Fibroblast of upper back skin (primary cell): ENCODE measurements around the gene SYCE3.

Experiments
- DNase-seq: peaks from one replicate; pipeline ENCODE4 v3.0.0-alpha.2; 2013

The SYCE3 gene

GRCh38 chr22:50517495-50518260 lies 45.0 kb downstream of the SYCE3 start:
- DNase-seq = no peak

DNA sequence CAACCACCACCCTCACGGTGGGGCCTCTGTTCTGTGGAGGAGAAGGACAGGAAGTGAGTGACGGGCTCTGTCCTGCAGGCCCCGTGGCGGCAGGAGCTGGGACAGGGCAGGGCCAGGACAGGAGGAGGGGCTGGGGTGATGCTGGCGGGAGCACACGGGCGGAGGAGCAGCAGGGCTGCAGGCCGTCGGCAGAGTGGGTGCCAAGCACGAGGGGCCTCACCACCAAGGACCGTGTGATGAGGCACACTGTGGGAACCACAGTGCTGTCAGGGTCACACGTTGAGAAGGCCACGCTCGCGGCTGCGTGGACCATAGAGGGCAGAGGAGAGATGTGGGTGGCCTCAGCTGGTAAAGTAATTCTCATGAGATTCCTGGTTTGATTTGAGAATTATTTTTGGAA lies 45.8 kb downstream of the SYCE3 start:
- no peak for DNase-seq

GRCh38 chr22:50516068-50516467 lies 46.7 kb downstream of the SYCE3 start:
- DNase-seq = no peak

GRCh38 chr22:50513175-50513574 lies 49.5 kb downstream of the SYCE3 start:
- DNase-seq = no peak

DNA sequence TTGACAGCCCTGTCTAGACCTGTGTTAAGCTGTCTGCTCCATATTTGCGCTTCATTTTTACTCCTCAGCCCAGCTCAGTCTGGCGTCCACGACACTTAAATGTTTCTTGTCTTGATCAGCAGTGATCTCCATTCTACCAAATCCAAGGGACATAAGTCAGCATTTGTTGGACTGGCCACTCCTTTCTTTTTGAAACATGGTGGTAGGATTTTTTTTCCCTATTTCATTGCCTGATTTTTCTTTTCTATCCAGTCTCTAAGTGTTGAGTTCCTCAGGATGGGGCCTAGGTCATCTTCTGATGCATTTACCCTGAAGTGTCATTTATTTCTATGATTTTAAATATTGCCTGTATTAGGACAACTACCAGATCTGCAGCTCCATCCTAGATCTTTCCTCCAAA lies 53.8 kb downstream of the SYCE3 start:
- no peak for DNase-seq

DNA sequence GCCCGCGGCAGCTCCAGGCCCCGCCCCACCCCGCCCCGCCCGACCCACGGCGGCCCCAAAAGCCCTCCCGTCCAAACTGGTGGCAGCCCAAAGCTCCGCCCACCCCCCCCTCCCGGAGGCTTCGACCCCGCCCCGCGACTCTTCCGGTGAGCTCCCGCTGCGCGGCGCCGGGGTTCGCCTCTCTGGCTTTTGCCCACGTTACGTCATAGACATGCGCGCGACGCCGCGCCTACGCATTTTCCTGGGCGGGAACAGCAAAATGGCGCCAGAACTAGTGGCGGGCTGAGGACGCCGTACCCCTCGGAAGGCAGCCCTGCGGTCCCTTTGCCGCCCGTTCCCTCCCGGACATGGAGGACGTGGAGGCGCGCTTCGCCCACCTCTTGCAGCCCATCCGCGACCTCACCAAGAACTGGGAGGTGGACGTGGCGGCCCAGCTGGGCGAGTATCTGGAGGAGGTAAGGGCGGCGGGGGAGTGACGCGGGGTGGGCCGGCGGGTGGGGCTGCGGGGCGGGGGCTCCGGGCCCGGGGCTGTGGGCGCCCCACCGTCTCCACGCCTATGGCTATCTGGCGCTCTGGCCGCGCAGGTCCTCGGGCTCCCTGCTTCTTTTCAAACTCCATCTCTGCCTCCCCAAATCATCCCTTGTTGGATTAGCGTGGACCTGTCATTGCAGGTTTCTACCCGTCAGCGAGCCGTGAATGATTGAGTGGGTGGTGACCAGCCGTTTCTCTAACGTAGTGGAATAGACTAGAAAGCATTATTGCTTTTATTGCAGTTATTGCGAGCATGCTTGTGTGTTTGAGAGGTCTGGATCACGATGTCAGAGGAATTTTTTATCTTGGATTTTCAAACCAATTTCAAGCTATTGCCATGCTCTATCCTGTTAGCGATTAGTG lies 54.5 kb downstream of the SYCE3 start, which contains the start of gene NCAPH2:
Gene NCAPH2, plus strand, starts transcription at position 234 of the 894 bp plus-strand sequence. Its CDS starts 114 bp downstream, at position 348.
- DNase-seq = peak; percentile 96

- DNase-seq = no peak
Measured at GRCh38 chr22:50507421-50507990, 55.2 kb downstream of the SYCE3 start, which contains the start of gene LMF2. TSS of gene LMF2 (minus strand) at chr22:50507702. CDS start at chr22:50507675, 27 bp downstream.

GRCh38 chr22:50506611-50507420 lies 55.9 kb downstream of the SYCE3 start:
- no peak for DNase-seq

- no peak for DNase-seq
Measured at GRCh38 chr22:50505776-50506610, 56.7 kb downstream of the SYCE3 start.

DNA sequence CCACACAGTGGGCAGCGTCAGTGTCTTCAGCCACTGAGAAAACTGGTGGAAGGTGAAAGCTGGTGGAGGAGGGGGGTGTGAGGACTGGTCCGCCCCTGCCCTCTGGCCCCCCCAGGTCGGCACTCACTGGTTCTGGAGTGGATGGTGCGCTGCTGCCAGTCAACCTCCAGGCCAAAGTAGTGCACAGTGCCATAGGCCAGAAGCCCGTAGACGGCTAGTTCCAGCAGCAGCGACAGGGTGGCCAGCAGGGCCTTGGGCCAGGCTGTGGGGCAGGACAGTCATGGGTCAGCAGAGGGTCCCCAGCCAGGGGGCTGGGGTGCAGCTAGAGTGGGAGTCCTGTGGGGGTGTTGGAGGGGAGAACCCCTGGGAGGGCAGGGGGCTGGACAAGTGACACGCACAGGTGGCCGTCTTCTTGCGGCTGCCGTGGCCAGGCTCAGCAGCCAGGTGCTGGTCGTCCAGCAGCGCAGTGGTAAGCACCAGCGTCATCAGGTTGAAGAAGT lies 57.4 kb downstream of the SYCE3 start:
- DNase-seq = no peak

GRCh38 chr22:50504369-50505211 lies 58.1 kb downstream of the SYCE3 start:
- no peak for DNase-seq

- DNase-seq = no peak
Measured at GRCh38 chr22:50503475-50504145, 59.1 kb downstream of the SYCE3 start.

- DNase-seq = no peak
Measured at GRCh38 chr22:50502628-50503474, 59.9 kb downstream of the SYCE3 start.

GRCh38 chr22:50502096-50502495 lies 60.6 kb downstream of the SYCE3 start:
- DNase-seq = no peak
